HG02852 (cell line): Measurements from ENCODE around the gene EHD1.

ENCODE experiments used
- ATAC-seq: cut with Tn5 transposase; IDR thresholded peaks from one replicate; pipeline ENCODE4 v1.9.1; 2021; ENCODE audit warnings: mild to moderate bottlenecking, moderate library complexity; ENCODE audit not compliant: unreplicated experiment

EHD1 gene

GRCh38 chr11:64845129-64845775 lies 33.2 kb downstream of the EHD1 start:
- ATAC-seq: no peak

GRCh38 chr11:64844330-64845128 lies 33.9 kb downstream of the EHD1 start, which contains the start of gene CDC42BPG:
Gene CDC42BPG (minus strand): TSS chr11:64844653. CDS start chr11:64844569, 84 bp downstream.
- ATAC-seq: no peak

- ATAC-seq: no peak
These were observed 34.6 kb downstream of the EHD1 start for GRCh38 chr11:64843686-64844329.

- ATAC-seq: no peak
These were observed 35.4 kb downstream of the EHD1 start for GRCh38 chr11:64842851-64843685.

DNA sequence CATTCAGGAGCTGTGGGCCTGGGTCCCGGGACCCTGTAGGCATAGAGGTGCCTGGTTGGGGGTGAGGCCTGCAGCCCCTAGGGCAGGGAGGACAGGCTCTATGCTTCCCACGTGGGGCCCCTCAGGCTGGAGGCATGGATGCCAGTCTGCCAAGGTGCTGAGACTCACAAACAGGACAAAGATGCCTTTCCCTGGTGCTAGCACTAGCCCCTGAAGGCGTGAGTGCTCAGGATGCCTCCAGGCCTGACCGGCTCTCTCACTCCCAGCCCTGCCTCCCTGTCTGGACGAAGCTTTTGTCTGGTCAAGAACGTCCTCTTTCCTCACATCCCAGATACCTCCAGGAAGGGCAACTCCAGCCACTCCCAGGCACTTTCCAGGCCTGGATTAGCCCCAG lies 36.1 kb downstream of the EHD1 start:
- ATAC-seq: no peak

GRCh38 chr11:64841592-64842365 lies 36.6 kb downstream of the EHD1 start:
- no peak for ATAC-seq

- no peak for ATAC-seq
These were observed 38.3 kb downstream of the EHD1 start for GRCh38 chr11:64839887-64840782.

- no peak for ATAC-seq
These were observed 39.1 kb downstream of the EHD1 start for GRCh38 chr11:64839335-64839734.

DNA sequence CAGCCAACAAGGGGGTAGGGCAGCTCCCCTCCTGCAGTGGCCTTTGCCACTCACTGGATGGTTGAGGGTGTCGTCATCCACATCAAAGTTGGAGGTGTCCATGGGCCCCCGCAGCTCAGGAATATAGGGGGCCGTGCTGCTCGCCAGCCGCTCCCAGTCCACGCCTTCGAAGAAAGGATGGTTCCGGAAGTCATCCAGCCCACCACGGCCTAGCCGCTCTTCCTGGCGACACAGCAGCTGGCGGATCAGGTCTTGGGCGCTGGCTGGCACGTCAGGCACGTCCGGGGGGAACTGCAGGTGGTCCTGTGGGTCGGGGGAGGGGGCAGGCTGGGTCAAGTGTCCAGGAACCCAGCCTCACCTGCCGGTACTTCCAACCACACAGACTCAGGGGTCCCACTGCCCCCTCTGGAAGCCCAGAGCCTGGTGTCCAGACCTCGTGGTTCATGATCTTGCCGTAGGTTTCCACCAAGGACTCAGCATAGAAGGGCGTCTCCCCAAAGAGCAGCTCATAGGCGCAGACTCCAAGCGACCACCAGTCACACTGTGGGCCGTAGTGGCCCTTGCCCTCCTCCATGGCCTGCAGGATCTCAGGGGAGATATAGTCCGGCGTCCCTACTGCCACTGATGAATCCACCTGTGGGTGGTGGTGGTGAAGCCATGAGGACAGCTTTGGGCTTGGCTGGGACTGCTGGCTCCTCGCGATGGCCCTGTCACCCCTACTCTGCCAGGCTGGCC lies 39.7 kb downstream of the EHD1 start:
- no peak for ATAC-seq

DNA sequence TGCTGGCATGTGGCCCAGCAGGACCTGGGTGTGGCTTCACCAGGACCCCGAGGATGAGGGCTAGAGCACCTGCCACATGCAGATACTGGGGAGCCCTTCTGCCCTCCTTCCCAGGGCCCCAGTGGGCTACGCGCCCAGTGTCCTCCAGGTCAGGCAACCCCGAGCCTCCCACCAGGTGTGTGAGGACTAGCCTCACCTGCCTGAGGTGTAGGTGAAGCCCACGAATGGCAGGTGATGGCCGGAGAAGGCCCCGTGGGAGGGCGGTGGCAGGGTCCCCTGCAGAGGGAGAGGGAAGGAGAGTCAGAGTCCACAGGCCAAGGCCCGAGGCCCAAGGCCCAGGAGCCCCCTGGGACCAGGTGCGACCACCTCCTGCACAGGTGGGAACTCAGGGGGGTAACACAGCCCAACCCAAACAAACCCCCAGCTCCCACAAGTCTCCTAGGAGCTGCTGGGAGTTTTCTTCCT lies 40.5 kb downstream of the EHD1 start:
- no peak for ATAC-seq

DNA sequence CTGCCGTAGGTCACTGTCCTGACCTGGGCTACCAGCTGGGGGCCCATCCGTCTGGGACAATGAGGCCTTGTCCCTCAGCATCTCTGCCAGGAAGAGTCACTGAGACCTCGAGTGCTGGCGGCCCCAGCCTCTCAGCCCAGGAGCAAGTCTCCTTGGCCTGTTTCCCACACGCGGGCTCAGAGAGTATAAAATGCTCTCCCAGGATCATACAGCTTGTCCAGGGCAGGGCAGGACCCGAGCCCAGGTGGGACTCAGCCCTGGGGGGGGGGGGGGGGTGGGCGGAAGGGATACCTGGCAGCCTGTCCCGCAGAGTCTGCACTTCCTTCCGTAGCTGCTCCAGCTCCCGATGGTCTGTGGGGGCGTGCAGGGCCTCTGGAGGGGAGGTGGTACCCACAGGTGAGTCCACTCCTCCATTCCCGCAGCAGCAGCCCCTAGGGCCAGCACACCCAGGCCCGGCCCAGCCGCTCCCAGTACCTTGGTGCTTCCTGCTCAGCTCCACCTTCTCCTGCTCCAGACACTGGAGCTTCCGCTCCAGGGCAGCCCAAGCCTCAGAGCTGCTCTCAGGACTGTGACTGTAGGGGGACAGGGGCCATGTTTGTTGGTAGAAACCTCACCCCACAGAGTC lies 41.9 kb downstream of the EHD1 start:
- no peak for ATAC-seq

GRCh38 chr11:64835616-64836447 lies 42.6 kb downstream of the EHD1 start:
- ATAC-seq: no peak

- no peak for ATAC-seq
These were observed 43.5 kb downstream of the EHD1 start for GRCh38 chr11:64834723-64835615.

DNA sequence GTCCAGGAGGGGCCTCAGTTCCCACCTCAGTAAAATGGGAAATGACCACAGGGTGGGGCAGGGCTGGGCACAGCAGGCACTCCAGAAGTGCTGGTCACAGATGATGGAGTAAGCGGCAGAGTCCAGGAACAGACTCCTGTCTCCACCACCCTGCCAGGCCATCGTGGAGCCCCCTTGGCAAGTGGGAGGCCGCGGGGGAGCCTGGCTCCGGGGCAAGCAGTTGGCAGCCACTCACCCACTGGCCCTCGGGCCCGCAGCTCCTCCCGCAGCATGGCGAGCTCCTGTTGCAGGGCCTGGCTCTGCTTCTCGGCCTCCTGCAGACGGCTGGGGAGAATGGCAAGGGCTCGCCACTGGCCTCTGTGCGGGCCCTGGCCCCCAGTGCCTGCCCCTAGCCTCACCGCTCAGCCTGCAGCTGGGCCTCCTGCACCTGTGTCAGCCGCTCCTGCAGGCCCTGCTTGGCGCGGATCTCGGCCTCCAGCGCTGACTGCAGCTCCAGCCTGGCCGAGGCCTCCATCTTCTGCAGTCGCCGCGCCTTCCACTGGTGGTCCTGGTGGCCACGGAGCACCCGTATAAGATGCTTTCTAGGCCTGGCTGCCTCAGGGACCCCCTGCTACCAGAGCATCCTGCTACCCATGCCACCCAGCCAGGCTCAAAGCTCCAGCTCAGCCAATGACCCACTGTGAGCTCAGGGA lies 44.2 kb downstream of the EHD1 start:
- ATAC-seq: no peak

- ATAC-seq: no peak
These were observed 44.9 kb downstream of the EHD1 start for GRCh38 chr11:64833509-64833908.

DNA sequence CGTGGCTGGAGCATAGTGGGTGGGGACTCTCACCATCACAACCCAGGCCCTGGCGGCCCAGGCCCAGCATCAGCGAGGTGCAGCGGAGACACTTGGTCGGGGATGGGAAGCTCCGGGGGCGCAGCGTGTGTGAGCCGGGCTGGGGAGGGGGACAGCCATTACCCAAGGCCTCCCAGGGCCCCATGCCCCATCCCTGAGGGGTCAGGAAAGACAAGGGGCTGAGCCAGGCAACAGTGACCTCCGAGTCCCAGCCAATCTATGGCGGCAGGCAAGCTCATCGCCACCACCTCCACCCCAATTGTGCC lies 45.3 kb downstream of the EHD1 start:
- ATAC-seq: no peak
